ENCODE data around the gene DIPK1B. TPM values are rescaled to one million over a fixed set of nuclear protein-coding genes. Genes with fewer than 3 reads are reported as not detected.

DIPK1B gene
- polyA plus RNA-seq, 3 donors = 0.10 TPM; not detected in 2

DNA sequence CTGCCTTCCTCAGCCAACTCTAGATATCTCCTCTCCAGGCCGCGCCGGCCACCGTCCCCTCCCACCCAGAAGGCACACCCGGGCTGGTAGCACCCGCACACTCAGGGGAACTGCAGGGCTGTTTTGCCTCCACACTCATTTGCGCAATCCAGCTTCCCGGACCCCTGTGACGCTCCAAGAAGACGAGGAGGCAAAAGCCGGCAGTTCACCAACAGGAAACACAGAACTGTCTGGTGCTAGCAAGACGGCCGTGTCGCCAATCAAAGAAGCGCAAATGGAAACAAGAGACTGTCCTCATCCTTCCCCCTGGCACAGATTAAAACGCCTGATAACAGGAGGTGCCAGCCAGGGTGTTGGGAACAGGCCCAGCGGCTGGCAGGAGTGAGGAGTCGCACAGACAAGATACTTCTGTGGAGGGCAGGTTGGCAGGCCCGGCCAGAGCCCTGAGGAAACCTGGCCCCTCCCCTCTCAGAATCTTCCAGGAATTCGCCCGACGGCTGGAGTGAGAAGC, 32.9 kb upstream of the DIPK1B start:
- TF ChIP-seq, protein P1, sequence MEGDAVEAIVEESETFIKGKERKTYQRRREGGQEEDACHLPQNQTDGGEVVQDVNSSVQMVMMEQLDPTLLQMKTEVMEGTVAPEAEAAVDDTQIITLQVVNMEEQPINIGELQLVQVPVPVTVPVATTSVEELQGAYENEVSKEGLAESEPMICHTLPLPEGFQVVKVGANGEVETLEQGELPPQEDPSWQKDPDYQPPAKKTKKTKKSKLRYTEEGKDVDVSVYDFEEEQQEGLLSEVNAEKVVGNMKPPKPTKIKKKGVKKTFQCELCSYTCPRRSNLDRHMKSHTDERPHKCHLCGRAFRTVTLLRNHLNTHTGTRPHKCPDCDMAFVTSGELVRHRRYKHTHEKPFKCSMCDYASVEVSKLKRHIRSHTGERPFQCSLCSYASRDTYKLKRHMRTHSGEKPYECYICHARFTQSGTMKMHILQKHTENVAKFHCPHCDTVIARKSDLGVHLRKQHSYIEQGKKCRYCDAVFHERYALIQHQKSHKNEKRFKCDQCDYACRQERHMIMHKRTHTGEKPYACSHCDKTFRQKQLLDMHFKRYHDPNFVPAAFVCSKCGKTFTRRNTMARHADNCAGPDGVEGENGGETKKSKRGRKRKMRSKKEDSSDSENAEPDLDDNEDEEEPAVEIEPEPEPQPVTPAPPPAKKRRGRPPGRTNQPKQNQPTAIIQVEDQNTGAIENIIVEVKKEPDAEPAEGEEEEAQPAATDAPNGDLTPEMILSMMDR (IDR thresholded peaks at IDR 0.05) = no peak
- Histone ChIP-seq H3K79me2 (ENCODE audit: insufficient read depth, low read length) (peaks cover 63% of the 10 kb centered on the region), H3K9ac (ENCODE audit: insufficient read depth, low read length, poor library complexity, severe bottlenecking) (peak overlapping the region; percentile 56), H3K4me1 (ENCODE audit: control insufficient read depth in 1 of 2, insufficient read depth in 2 of 2, low read length in 2 of 2) (peaks cover 32 to 46% of the 10 kb centered on the region in 2 donors), H3K36me3 (replicated peaks in 1 of 2; ENCODE audit: control insufficient read depth in 1 of 2, insufficient read depth in 2 of 2, low read length in 2 of 2) (peaks cover 25 to 41% of the 10 kb centered on the region in 2 donors), H3K4me2 (replicated peaks; ENCODE audit: extremely low read depth, low read length, poor library complexity, severe bottlenecking) (peak overlapping the region; percentile 72), H2AFZ (ENCODE audit: insufficient read depth, low read depth, low read length, poor library complexity, severe bottlenecking) (peak overlapping the region; percentile 56), H3K9me3 (replicated peaks in 1 of 2; ENCODE audit: control insufficient read depth in 1 of 2, insufficient read depth in 1 of 2, low read length in 2 of 2) (no peaks in the 10 kb centered on the region), H3K27me3 (ENCODE audit: control insufficient read depth in 2 of 2, insufficient read depth in 2 of 2, low read length in 2 of 2) (no peaks in the 10 kb centered on the region), H3K27ac (ENCODE audit: low read depth in 1 of 2, low read length in 2 of 2) (peak overlapping the region; percentile 70 to 87), H4K20me1 (ENCODE audit: insufficient read depth, low read length) (peaks cover 86% of the 10 kb centered on the region), H3K4me3 (replicated peaks in 1 of 3; ENCODE audit: low read depth in 2 of 3, low read length in 3 of 3) (peak overlapping the region in 1 of 3 experiments; percentile 60)
- intact Hi-C loops (cut with micrococcal nuclease) = no loop called here
- Mint-ChIP-seq H3K9me3 (no peaks in the 10 kb centered on the region), H3K27ac (peak overlapping the region; percentile 87 to 97 (median 94)), H3K27me3 (ENCODE audit: low read depth in 3 of 3) (no peaks in the 10 kb centered on the region), H3K4me3 (peak overlapping the region; percentile 70 to 83), H3K4me1 (peaks cover 27% of the 10 kb centered on the region), H3K36me3 (peaks cover 10 to 37% of the 10 kb centered on the region in 2 donors)
- WGBS (ENCODE audit: insufficient coverage) = 0% methylated on average over 18 of the region's 22 CpGs
- peak; percentile 83 for DNase-seq

- no peak overlapping the region for H3K4me3 Mint-ChIP-seq
- TF ChIP-seq, protein P1 (IDR thresholded peaks at IDR 0.05) = no peak
- no peak overlapping the region for H3K27ac ChIP-seq (ENCODE audit: low read depth in 1 of 2, low read length in 2 of 2)
Observed at GRCh38 chr9:136681029-136681428, 31.3 kb upstream of the DIPK1B start.

More at GRCh38 chr9:136681029-136681428, 31.3 kb upstream of the DIPK1B start:
- H3K27ac Mint-ChIP-seq = peak overlapping the region in 1 of 7 donors; percentile 22
- H3K4me3 ChIP-seq (replicated peaks in 1 of 3; ENCODE audit: low read depth in 2 of 3, low read length in 3 of 3) = no peak overlapping the region
- 93% methylated on average over 9 of the region's 17 CpGs for WGBS (ENCODE audit: insufficient coverage)
- peaks cover 6 to 28% of the 10 kb centered on the region in 2 donors for H3K36me3 Mint-ChIP-seq
- no peak overlapping the region for H3K4me2 ChIP-seq (replicated peaks; ENCODE audit: extremely low read depth, low read length, poor library complexity, severe bottlenecking)
- peaks cover 44 to 62% of the 10 kb centered on the region in 2 donors for H3K4me1 ChIP-seq (ENCODE audit: control insufficient read depth in 1 of 2, insufficient read depth in 2 of 2, low read length in 2 of 2)
- H2AFZ ChIP-seq (ENCODE audit: insufficient read depth, low read depth, low read length, poor library complexity, severe bottlenecking) = no peak overlapping the region
- no peaks in the 10 kb centered on the region for H3K27me3 Mint-ChIP-seq (ENCODE audit: low read depth in 3 of 3)
- no peak for DNase-seq
- H3K9me3 Mint-ChIP-seq = no peaks in the 10 kb centered on the region
- peaks cover 89% of the 10 kb centered on the region for H4K20me1 ChIP-seq (ENCODE audit: insufficient read depth, low read length)
- no peaks in the 10 kb centered on the region for H3K9me3 ChIP-seq (replicated peaks in 1 of 2; ENCODE audit: control insufficient read depth in 1 of 2, insufficient read depth in 1 of 2, low read length in 2 of 2)
- peaks cover 40% of the 10 kb centered on the region for H3K4me1 Mint-ChIP-seq
- intact Hi-C loops (cut with micrococcal nuclease) = no loop called here
- peaks cover 13 to 27% of the 10 kb centered on the region in 2 donors for H3K36me3 ChIP-seq (replicated peaks in 1 of 2; ENCODE audit: control insufficient read depth in 1 of 2, insufficient read depth in 2 of 2, low read length in 2 of 2)
- H3K27me3 ChIP-seq (ENCODE audit: control insufficient read depth in 2 of 2, insufficient read depth in 2 of 2, low read length in 2 of 2) = no peaks in the 10 kb centered on the region
- H3K9ac ChIP-seq (ENCODE audit: insufficient read depth, low read length, poor library complexity, severe bottlenecking) = no peak overlapping the region
- peaks cover 78% of the 10 kb centered on the region for H3K79me2 ChIP-seq (ENCODE audit: insufficient read depth, low read length)

Measured in CD14-positive monocyte (primary cell).